Activated CD4-positive, CD25-positive, alpha-beta regulatory T cell treated with anti-CD3 and anti-CD28 coated beads, Interleukin-2, amount 50 U/mL, for 72 hours (primary cell): Measurements from ENCODE around the gene DDX17.

Experiments used
- DNase-seq: peaks from one replicate; pipeline ENCODE4 v3.0.0; 2021

Gene DDX17

DNA sequence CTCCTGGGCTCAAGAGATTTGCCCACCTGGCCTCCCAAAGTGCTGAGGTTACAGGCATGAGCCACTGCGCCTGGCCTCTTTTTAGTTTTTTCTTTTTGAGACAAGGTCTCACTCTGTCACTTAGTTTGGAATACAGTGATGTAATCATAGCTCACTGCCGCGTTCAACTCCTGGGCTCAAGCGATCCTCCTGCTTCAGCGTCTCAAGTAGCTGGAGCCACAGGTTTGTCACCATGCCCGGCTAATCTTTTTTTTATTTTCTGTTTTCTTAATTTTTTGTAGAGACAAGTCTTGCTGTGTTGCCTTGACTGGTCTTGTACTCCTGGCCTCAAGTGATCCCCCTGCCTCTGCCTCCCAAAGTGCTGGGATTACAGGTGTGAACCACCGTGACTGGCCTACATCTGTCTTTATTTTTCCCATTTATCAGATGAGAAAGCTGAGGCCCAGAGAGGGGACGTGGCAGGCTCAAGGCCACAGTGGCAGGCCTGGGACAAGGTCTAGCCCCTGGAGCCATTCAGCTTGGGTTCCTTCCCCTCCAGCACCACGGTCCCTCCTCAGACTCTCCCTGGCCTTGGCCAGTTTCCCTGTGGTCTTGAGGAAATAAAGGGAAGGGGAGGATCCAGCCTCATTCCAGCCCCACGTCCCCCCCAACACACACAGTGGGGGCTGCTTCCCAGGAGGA is 41.0 kb downstream of the DDX17 start:
- no peak for DNase-seq

- DNase-seq = no peak
These were observed 42.9 kb downstream of the DDX17 start for GRCh38 chr22:38462960-38463784.

- DNase-seq = no peak
These were observed 44.6 kb downstream of the DDX17 start for GRCh38 chr22:38461414-38462081.

- DNase-seq = no peak
These were observed 45.1 kb downstream of the DDX17 start for GRCh38 chr22:38461057-38461413.

DNA sequence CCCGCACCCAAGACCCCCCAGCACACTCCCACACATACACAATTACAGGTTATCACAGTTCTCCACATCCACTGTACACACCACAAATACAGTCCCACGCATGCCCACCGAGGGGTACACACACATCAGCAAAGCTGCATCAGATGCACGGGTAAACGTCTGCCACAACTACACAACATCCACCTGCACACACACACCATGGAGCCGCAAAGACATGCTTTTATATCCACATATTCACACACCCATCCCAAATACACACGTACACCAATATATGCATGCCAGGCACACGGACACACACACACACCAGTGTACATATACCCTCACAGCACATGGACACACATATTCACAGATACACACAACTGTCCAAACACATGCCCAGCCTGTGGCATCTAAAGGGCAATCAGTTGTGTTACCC is 45.7 kb downstream of the DDX17 start:
- DNase-seq = no peak

GRCh38 chr22:38456841-38457699 is 49.0 kb downstream of the DDX17 start:
- no peak for DNase-seq

GRCh38 chr22:38456272-38456835 is 49.8 kb downstream of the DDX17 start:
- no peak for DNase-seq

GRCh38 chr22:38455530-38456271 is 50.4 kb downstream of the DDX17 start:
- DNase-seq = no peak

DNA sequence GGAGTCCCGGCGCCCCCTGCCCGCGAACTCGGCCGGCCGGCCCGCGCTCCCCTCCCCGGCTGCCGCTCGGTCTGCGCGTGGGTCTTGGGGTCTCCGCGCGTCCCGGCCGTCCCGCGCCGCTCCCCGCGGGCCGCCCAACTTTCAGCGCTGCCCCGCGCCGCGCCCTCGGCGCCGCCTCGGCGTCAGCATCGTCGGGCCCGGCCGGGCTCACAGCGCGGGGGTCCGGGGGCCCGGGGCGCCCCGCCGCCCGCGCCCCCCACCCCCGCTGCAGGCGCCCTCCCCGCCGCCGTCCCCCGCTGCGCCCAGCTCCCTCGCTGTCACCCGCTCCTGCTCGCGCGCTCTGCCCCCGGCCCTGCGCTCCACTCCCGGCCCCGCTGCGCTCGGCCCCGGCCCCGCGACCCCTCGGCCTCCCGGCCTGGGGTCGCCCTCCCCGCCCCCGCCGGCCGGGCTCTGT is 51.0 kb downstream of the DDX17 start, which contains the start of gene KCNJ4:
Gene KCNJ4 (minus strand): TSS at position 124 of the 454 bp plus-strand sequence. CDS start 27,067 bp downstream, outside the sequence.
- DNase-seq = no peak

GRCh38 chr22:38454353-38455075 is 51.6 kb downstream of the DDX17 start:
- DNase-seq = no peak

- no peak for DNase-seq
These were observed 52.1 kb downstream of the DDX17 start for GRCh38 chr22:38453996-38454352.

DNA sequence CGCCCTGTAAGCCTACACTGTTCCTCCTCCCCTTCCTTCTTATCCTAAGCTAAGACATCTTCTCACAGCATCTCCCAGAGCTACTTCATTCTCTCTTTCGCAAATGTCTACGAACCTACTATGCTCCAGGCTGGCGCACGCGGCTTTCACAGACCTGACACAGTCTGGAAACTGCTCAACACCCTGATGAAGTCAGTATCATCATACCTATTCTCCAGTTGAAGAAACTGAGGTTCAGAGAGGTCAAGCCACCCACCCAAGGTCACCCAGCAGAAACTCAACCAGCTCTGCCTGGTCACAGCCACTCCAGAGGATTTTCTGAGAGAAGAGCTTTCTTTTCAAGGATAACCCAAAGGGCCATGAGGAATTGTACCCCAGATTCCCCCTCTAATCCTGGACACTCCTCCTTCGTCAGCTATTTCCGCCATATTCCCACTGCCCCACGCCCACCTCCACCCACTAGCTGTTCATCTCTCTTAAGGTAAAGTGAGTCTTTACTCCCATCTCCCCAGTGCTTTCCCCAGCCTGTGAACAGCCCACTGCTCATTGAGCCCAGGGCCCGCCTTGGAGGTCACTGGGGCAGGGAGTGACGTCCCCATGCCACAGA is 52.9 kb downstream of the DDX17 start:
- DNase-seq = no peak

- no peak for DNase-seq
These were observed 53.6 kb downstream of the DDX17 start for GRCh38 chr22:38452373-38453065.

GRCh38 chr22:38451864-38452263 is 54.2 kb downstream of the DDX17 start:
- DNase-seq = no peak

GRCh38 chr22:38451404-38451803 is 54.7 kb downstream of the DDX17 start:
- DNase-seq = no peak

DNA sequence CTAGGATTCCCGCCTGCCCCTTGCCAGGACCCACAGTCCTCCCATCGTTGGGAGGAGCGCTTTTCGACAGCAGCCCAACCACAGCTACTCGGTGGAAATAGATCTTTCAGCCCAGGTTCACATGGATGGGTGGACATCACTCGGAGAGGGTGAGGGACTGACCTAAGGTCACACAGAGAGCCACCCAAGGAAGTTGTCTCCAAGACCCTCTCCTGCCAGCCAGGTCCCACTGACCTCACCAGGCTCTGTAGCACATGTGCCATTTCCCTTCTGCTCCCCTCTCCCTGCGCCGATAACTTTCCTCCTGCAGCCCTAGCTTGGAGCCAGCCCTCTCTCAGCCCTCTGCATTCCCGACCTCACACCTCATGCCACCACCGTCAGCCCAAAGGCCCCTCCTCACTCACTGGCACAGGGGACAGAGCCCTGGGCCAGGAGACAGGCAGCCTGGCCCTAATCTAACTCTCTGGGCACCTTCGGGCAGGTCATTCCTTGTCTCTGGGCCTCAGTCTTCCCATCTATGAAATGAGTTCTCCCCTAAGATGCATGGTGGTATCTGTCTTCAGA is 55.8 kb downstream of the DDX17 start:
- DNase-seq = no peak

GRCh38 chr22:38449776-38450175 is 56.3 kb downstream of the DDX17 start:
- no peak for DNase-seq

GRCh38 chr22:38448945-38449745 is 57.0 kb downstream of the DDX17 start:
- DNase-seq = no peak
